Thyroid gland (tissue), 4 donors: Measurements from ENCODE around the gene FAM200B. TPM values are rescaled to one million over a fixed set of nuclear protein-coding genes. Genes with fewer than 3 reads are reported as not detected.

Experiments used
- DNase-seq, 2 donors: peaks; one replicate each; pipeline ENCODE4 v3.0.0-alpha.2; 2019
- H3K27ac ChIP-seq, 3 donors: fragments of 200-600 bp; sonication (generic); 1 replicate in 2 of 3; 2 replicates in 1 of 3; pipeline ENCODE4 v1.5.1; 2016 to 2019; ENCODE audit warnings: mild to moderate bottlenecking in 1 of 3, moderate library complexity in 1 of 3
- H3K27me3 ChIP-seq: fragments of 200-600 bp; sonication (generic); one replicate; pipeline ENCODE4 v1.5.1; 2019
- H3K36me3 ChIP-seq, 2 donors: fragments of 200-600 bp; sonication (generic); one replicate each; pipeline ENCODE4 v1.5.1; 2016 to 2019
- H3K4me1 ChIP-seq, 2 donors: fragments of 200-600 bp; sonication (generic); one replicate each; pipeline ENCODE4 v1.5.1; 2017 to 2019
- H3K4me3 ChIP-seq, 3 donors: fragments of 200-600 bp; sonication (generic); replicated peaks in 1 of 3; 1 replicate in 2 of 3; 2 replicates in 1 of 3; pipeline ENCODE4 v1.5.1; 2016; ENCODE audit warnings: mild to moderate bottlenecking in 1 of 3
- H3K9me3 ChIP-seq: fragments of 200-600 bp; sonication (generic); one replicate; pipeline ENCODE4 v1.5.1; 2017
- CTCF ChIP-seq, 6 experiments: fragments of 200-600 bp in 3 of 6; fragments of 450-650 bp in 3 of 6; sonication (generic) in 3 of 6; IDR thresholded peaks; one replicate each; pipeline ENCODE4 v1.5.1; 2016 to 2019; ENCODE audit warnings: antibody characterized with exemption in 6 of 6, mild to moderate bottlenecking in 2 of 6, inconsistent platforms in 1 of 6, moderate library complexity in 1 of 6
- POLR2A ChIP-seq, 2 donors: fragments of 450-650 bp; IDR thresholded peaks; one replicate each; pipeline ENCODE4 v1.6.1; 2017; ENCODE audit warnings: antibody characterized with exemption in 2 of 2, mild to moderate bottlenecking in 2 of 2, moderate library complexity in 1 of 2
- WGBS, 2 donors: methylation state at CpG; one replicate each; pipeline ENCODE4 v1.1.5; 2017; 5-methylcytosine and 5-hydroxymethylcytosine counted together
- intact Hi-C: fragments of 100-400 bp; cut with DNase I; formaldehyde crosslinking; loops from one replicate; pipeline ENCODE4 v1.15.1; 2023
- total RNA-seq, 4 donors: library from RNA; depleted of rRNA; stranded (reverse); fragments of >200 nt; gene quantifications; one replicate each; pipeline ENCODE4 v1.2.3, GENCODE V29; 2016

The FAM200B gene
- total RNA-seq, 4 donors from 2014 or later: 62.4 to 85.6 (median 73.2) TPM

GRCh38 chr4:15714141-15714540 is 32.5 kb downstream of the FAM200B start:
- DNase-seq: no peak
- Histone ChIP-seq H3K9me3 (no peaks in the 10 kb centered on the region), H3K4me3 (no peak overlapping the region), H3K27ac (no peak overlapping the region), H3K4me1 (peaks cover 11 to 12% of the 10 kb centered on the region in 2 donors), H3K27me3 (no peaks in the 10 kb centered on the region), H3K36me3 (no peaks in the 10 kb centered on the region)
- no peak for TF ChIP-seq CTCF (IDR thresholded peaks at IDR 0.05)
- TF ChIP-seq POLR2A (IDR thresholded peaks at IDR 0.05): no peak
- 57 to 59% methylated on average over 1 of the region's 1 CpG for WGBS, 2 donors
- intact Hi-C loops: no loop called here

- TF ChIP-seq POLR2A (IDR thresholded peaks at IDR 0.05): no peak
- no peak for TF ChIP-seq CTCF (IDR thresholded peaks at IDR 0.05)
- no peak overlapping the region for H3K4me3 ChIP-seq
- H3K4me1 ChIP-seq: peaks cover 11 to 12% of the 10 kb centered on the region in 2 donors
- peak in 1 of 2 donors; percentile 13 for DNase-seq
- H3K9me3 ChIP-seq: no peaks in the 10 kb centered on the region
- WGBS, 2 donors: 69 to 71% methylated on average over 8 of the region's 8 CpGs
- no peaks in the 10 kb centered on the region for H3K36me3 ChIP-seq
- intact Hi-C loops: no loop called here
- no peak overlapping the region for H3K27ac ChIP-seq
- H3K27me3 ChIP-seq: no peaks in the 10 kb centered on the region
These were observed 33.2 kb downstream of the FAM200B start for GRCh38 chr4:15714646-15715435.

- TF ChIP-seq CTCF (IDR thresholded peaks at IDR 0.05): no peak
- TF ChIP-seq POLR2A (IDR thresholded peaks at IDR 0.05): no peak
- H3K4me3 ChIP-seq: no peak overlapping the region
- WGBS, 2 donors: 79 to 81% methylated on average over 3 of the region's 3 CpGs
- intact Hi-C loops: no loop called here
- peaks cover 11 to 12% of the 10 kb centered on the region in 2 donors for H3K4me1 ChIP-seq
- no peaks in the 10 kb centered on the region for H3K27me3 ChIP-seq
- H3K36me3 ChIP-seq: no peaks in the 10 kb centered on the region
- H3K27ac ChIP-seq: no peak overlapping the region
- no peaks in the 10 kb centered on the region for H3K9me3 ChIP-seq
- DNase-seq: no peak
These were observed 34.5 kb downstream of the FAM200B start for GRCh38 chr4:15716115-15716514.

GRCh38 chr4:15717086-15717485 is 35.5 kb downstream of the FAM200B start:
- no peaks in the 10 kb centered on the region for H3K27me3 ChIP-seq
- H3K4me1 ChIP-seq: peaks cover 11 to 12% of the 10 kb centered on the region in 2 donors
- no peak overlapping the region for H3K4me3 ChIP-seq
- no peaks in the 10 kb centered on the region for H3K36me3 ChIP-seq
- DNase-seq: no peak
- no peak overlapping the region for H3K27ac ChIP-seq
- intact Hi-C loops: no loop called here
- no peaks in the 10 kb centered on the region for H3K9me3 ChIP-seq
- TF ChIP-seq CTCF (IDR thresholded peaks at IDR 0.05) (no peak), POLR2A (IDR thresholded peaks at IDR 0.05) (no peak)
- 62 to 78% methylated on average over 6 of the region's 6 CpGs for WGBS, 2 donors

GRCh38 chr4:15717657-15718416 is 36.2 kb downstream of the FAM200B start:
- H3K9me3 ChIP-seq: no peaks in the 10 kb centered on the region
- H3K27ac ChIP-seq: no peak overlapping the region
- H3K27me3 ChIP-seq: no peaks in the 10 kb centered on the region
- no peak overlapping the region for H3K4me3 ChIP-seq
- peaks cover 11 to 12% of the 10 kb centered on the region in 2 donors for H3K4me1 ChIP-seq
- DNase-seq: no peak
- intact Hi-C loops: no loop called here
- no peaks in the 10 kb centered on the region for H3K36me3 ChIP-seq
- no peak for TF ChIP-seq CTCF (IDR thresholded peaks at IDR 0.05)
- no peak for TF ChIP-seq POLR2A (IDR thresholded peaks at IDR 0.05)
- WGBS, 2 donors: 53 to 63% methylated on average over 3 of the region's 3 CpGs
